Measurements from ENCODE around the gene SLC7A1. TPM values are rescaled to one million over a fixed set of nuclear protein-coding genes. Genes with fewer than 3 reads are reported as not detected.
A peak's percentile ranks its signal among the peaks of the same experiment; 100 is the strongest.

SLC7A1 gene
- total and polyA plus RNA-seq, 2 of the 13 experiments (the other 11 are each of a cell fraction or from before 2014, with no cell fraction given) = 14.5 to 15.3 TPM

GRCh38 chr13:29594303-29594709 is 1.2 kb downstream of the SLC7A1 start:
- FAIRE-seq (peak; percentile 51), ATAC-seq (peak; percentile 68), DNase-seq (ENCODE audit: low spot score) (peak; percentile 81)
- Histone ChIP-seq H3K4me1 (ENCODE audit: insufficient read depth, low read length) (peaks cover 56% of the 10 kb centered on the region), H3K9me3 (ENCODE audit: low read length) (no peaks in the 10 kb centered on the region), H3K27ac (ENCODE audit: extremely low read length, insufficient read depth, low read length) (peak overlapping the region; percentile 77), H3K36me3 (replicated peaks in 1 of 2; ENCODE audit: control insufficient read depth in 1 of 2, insufficient read depth in 2 of 2, low read length in 2 of 2) (peaks cover 2 to 13% of the 10 kb centered on the region in 2 experiments; a peak in 2 of 5 replicates), H4K20me1 (ENCODE audit: insufficient read depth, low read length) (peaks cover 43% of the 10 kb centered on the region), H3K4me3 (replicated peaks in 1 of 3; ENCODE audit: insufficient read depth in 1 of 3, low read depth in 2 of 3, low read length in 3 of 3) (peak overlapping the region; percentile 78 to 81 (median 80)), H3K4me2 (ENCODE audit: low read depth, low read length) (peak overlapping the region; percentile 88), H2AFZ (ENCODE audit: low read length) (no peak overlapping the region), H3K9ac (ENCODE audit: insufficient read depth, low read depth, low read length) (peak overlapping the region; percentile 96), H3K79me2 (ENCODE audit: insufficient read depth, low read length) (peaks cover 58% of the 10 kb centered on the region), H3K27me3 (ENCODE audit: control insufficient read depth in 1 of 2, insufficient read depth in 2 of 2, low read length in 2 of 2) (peaks cover 0 to 4% of the 10 kb centered on the region in 2 experiments; a peak in 2 of 5 replicates)
- CTCF ChIA-PET (ENCODE audit: low intra/inter-chr PET ratio, low total read pairs) = no interaction called here
- in situ Hi-C loops (cut with HindIII; ENCODE audit: extremely low pct_ligation_motif_present, low pct_unique_long_range_greater_than_20kb) = loop anchor here (10.0 kb wide), 1 partner anchor 250 kb away; no protein-coding TSS in a partner anchor
- POLR2A ChIA-PET = no interaction called here
- 0% methylated on average over 8 of the region's 9 CpGs for WGBS (ENCODE audit: low lambda C conversion rate)
- no TSS peak for BruUV-seq (replicated peaks)
- intact Hi-C loops (cut with micrococcal nuclease; ENCODE audit: unreplicated experiment) = loop anchor here (10.0 kb wide), 1 partner anchor 90 kb away; no protein-coding TSS in a partner anchor
- no peak for TF ChIP-seq GPBP1L1 (CRISPR knock-in tag; IDR thresholded peaks at IDR 0.05)
- TF ChIP-seq, protein P1, sequence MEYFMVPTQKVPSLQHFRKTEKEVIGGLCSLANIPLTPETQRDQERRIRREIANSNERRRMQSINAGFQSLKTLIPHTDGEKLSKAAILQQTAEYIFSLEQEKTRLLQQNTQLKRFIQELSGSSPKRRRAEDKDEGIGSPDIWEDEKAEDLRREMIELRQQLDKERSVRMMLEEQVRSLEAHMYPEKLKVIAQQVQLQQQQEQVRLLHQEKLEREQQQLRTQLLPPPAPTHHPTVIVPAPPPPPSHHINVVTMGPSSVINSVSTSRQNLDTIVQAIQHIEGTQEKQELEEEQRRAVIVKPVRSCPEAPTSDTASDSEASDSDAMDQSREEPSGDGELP (IDR thresholded peaks at IDR 0.05; ENCODE audit: borderline replicate concordance, low read depth) = no peak
- no peak for TF ChIP-seq ZNF547 (CRISPR knock-in tag; IDR thresholded peaks at IDR 0.05)
- TF ChIP-seq GATAD2A (CRISPR knock-in tag; IDR thresholded peaks at IDR 0.05) = 0 out of 2 replicates have a peak, but pooled peaks have one; percentile 10
- no peak for TF ChIP-seq ZNF562 (CRISPR knock-in tag; IDR thresholded peaks at IDR 0.05; ENCODE audit: borderline replicate concordance)
- 0 out of 2 replicates have a peak, but pooled peaks have one; percentile 26 for TF ChIP-seq ZNF775 (CRISPR knock-in tag; IDR thresholded peaks at IDR 0.05; ENCODE audit: borderline replicate concordance)
- TF ChIP-seq, protein P2, sequence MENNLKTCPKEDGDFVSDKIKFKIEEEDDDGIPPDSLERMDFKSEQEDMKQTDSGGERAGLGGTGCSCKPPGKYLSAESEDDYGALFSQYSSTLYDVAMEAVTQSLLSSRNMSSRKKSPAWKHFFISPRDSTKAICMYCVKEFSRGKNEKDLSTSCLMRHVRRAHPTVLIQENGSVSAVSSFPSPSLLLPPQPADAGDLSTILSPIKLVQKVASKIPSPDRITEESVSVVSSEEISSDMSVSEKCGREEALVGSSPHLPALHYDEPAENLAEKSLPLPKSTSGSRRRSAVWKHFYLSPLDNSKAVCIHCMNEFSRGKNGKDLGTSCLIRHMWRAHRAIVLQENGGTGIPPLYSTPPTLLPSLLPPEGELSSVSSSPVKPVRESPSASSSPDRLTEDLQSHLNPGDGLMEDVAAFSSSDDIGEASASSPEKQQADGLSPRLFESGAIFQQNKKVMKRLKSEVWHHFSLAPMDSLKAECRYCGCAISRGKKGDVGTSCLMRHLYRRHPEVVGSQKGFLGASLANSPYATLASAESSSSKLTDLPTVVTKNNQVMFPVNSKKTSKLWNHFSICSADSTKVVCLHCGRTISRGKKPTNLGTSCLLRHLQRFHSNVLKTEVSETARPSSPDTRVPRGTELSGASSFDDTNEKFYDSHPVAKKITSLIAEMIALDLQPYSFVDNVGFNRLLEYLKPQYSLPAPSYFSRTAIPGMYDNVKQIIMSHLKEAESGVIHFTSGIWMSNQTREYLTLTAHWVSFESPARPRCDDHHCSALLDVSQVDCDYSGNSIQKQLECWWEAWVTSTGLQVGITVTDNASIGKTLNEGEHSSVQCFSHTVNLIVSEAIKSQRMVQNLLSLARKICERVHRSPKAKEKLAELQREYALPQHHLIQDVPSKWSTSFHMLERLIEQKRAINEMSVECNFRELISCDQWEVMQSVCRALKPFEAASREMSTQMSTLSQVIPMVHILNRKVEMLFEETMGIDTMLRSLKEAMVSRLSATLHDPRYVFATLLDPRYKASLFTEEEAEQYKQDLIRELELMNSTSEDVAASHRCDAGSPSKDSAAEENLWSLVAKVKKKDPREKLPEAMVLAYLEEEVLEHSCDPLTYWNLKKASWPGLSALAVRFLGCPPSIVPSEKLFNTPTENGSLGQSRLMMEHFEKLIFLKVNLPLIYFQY (CRISPR knock-in tag; IDR thresholded peaks at IDR 0.05; ENCODE audit: borderline replicate concordance) = 0 out of 2 replicates have a peak, but pooled peaks have one; percentile 15
- no peak for TF ChIP-seq AKAP8 (CRISPR knock-in tag; IDR thresholded peaks at IDR 0.05)
- peak; percentile 76 for TF ChIP-seq CREB1 (IDR thresholded peaks at IDR 0.05)
- peak; percentile 66; the same call in 1 of the 2 replicates for TF ChIP-seq CREB1 (CRISPR knock-in tag; IDR thresholded peaks at IDR 0.05)
- TF ChIP-seq SKI (IDR thresholded peaks at IDR 0.05; ENCODE audit: partially characterized antibody) = peak; percentile 40
- 0 out of 4 replicates have a peak, but pooled peaks of 1 of the 2 experiments have one; percentile 11 for TF ChIP-seq HMGXB4 (CRISPR knock-in tag; IDR thresholded peaks at IDR 0.05; ENCODE audit: borderline replicate concordance in 1 of 2, low read depth in 1 of 2)
